IMR-90 (cell line): ENCODE measurements around the gene SLC7A6OS. TPM values are rescaled to one million over a fixed set of nuclear protein-coding genes. Genes with fewer than 3 reads are reported as not detected.

Source experiments
- ATAC-seq: fragments of 200-7000 bp; cut with Tn5 transposase; 2 replicates; pipeline ENCODE4 v1.9.1; 2020; ENCODE audit warnings: low read depth, mild to moderate bottlenecking, moderate library complexity
- BruUV-seq: library from RNA; stranded (reverse); fragments of 400-500 nt; replicated peaks from 2 replicates; lab custom pipeline; 2021; lab: Mats Ljungman, UMichigan
- CTCF ChIA-PET: fragments of 300-600 bp; formaldehyde crosslinking; extraction: SDS; loops from one replicate; lab custom pipeline; 2021; ENCODE audit warnings: antibody characterized with exemption; lab: Yijun Ruan, JAX
- POLR2A ChIA-PET: fragments of 300-600 bp; sonication (Branson Sonifier 250); formaldehyde crosslinking; loops from one replicate; lab custom pipeline; 2022; ENCODE audit warnings: antibody characterized with exemption; ENCODE audit not compliant: unreplicated experiment; lab: Charles Lee
- DNase-seq: peaks from one replicate; pipeline ENCODE4 v3.0.0; 2013
- H2AFZ ChIP-seq: replicated peaks from 2 replicates; pipeline ENCODE3; 2013; ENCODE audit warnings: low read length, mild to moderate bottlenecking; ENCODE audit not compliant: poor library complexity
- H2AK5ac ChIP-seq: 2 replicates; pipeline ENCODE4 v1.6.1; 2013; ENCODE audit warnings: low read depth, low read length, inconsistent platforms
- H2AK9ac ChIP-seq: replicated peaks from 2 replicates; pipeline ENCODE3; 2013; ENCODE audit warnings: mild to moderate bottlenecking, low read depth, low read length, moderate library complexity; ENCODE audit not compliant: poor library complexity
- H2BK120ac ChIP-seq: 2 replicates; pipeline ENCODE4 v1.6.1; 2013; ENCODE audit warnings: low read depth, low read length, inconsistent platforms
- H2BK15ac ChIP-seq: 3 replicates; pipeline ENCODE4 v1.6.1; 2013; ENCODE audit warnings: low read depth, low read length, inconsistent platforms
- H2BK20ac ChIP-seq: 2 replicates; pipeline ENCODE4 v1.6.1; 2013; ENCODE audit warnings: low read depth, mild to moderate bottlenecking, inconsistent platforms, low read length, moderate library complexity
- H2BK5ac ChIP-seq: 2 replicates; pipeline ENCODE4 v1.6.1; 2013; ENCODE audit warnings: mild to moderate bottlenecking, low read depth, low read length, inconsistent platforms; ENCODE audit not compliant: poor library complexity, severe bottlenecking
- H3K14ac ChIP-seq: replicated peaks from 2 replicates; pipeline ENCODE4 v1.6.1; 2013; ENCODE audit warnings: low read depth, low read length, inconsistent platforms
- H3K18ac ChIP-seq: 2 replicates; pipeline ENCODE4 v1.6.1; 2013; ENCODE audit warnings: low read depth, low read length, control low read depth
- H3K23ac ChIP-seq: 2 replicates; pipeline ENCODE4 v1.6.1; 2013; ENCODE audit warnings: low read depth, low read length, inconsistent platforms
- H3K27ac ChIP-seq: 2 replicates; pipeline ENCODE4 v1.5.1; 2013; ENCODE audit warnings: mild to moderate bottlenecking, control low read depth, low read length; ENCODE audit not compliant: insufficient read depth
- H3K27me3 ChIP-seq: 2 replicates; pipeline ENCODE4 v1.6.1; 2013; ENCODE audit warnings: low read length; ENCODE audit not compliant: control insufficient read depth, insufficient read depth
- H3K36me3 ChIP-seq: 2 replicates; pipeline ENCODE4 v1.6.1; 2013; ENCODE audit warnings: low read length, mixed read lengths; ENCODE audit not compliant: control insufficient read depth, insufficient read depth
- H3K4ac ChIP-seq: 2 replicates; pipeline ENCODE4 v1.6.1; 2013; ENCODE audit warnings: low read depth, low read length, inconsistent platforms
- H3K4me1 ChIP-seq: 2 replicates; pipeline ENCODE4 v1.6.1; 2013; ENCODE audit warnings: low read length, mixed read lengths; ENCODE audit not compliant: control insufficient read depth, insufficient read depth
- H3K4me2 ChIP-seq: 2 replicates; pipeline ENCODE4 v1.6.1; 2013; ENCODE audit warnings: low read depth, mild to moderate bottlenecking, control low read depth, low read length, moderate library complexity
- H3K4me3 ChIP-seq: 2 replicates; pipeline ENCODE4 v1.5.1; 2013; ENCODE audit warnings: low read depth, mild to moderate bottlenecking, control low read depth, low read length, moderate library complexity; ENCODE audit not compliant: insufficient read depth
- H3K56ac ChIP-seq: 2 replicates; pipeline ENCODE4 v1.6.1; 2013; ENCODE audit warnings: low read length, inconsistent platforms; ENCODE audit not compliant: insufficient read depth; ENCODE audit errors: extremely low read depth
- H3K79me1 ChIP-seq, 2 experiments: 2 replicates each; pipeline ENCODE4 v1.6.1; 2013; ENCODE audit warnings: low read length in 2 of 2, inconsistent platforms in 1 of 2, low read depth in 1 of 2
- H3K9ac ChIP-seq: 2 replicates; pipeline ENCODE4 v1.6.1; 2013; ENCODE audit warnings: low read depth, low read length, control low read depth
- H3K9me1 ChIP-seq: 2 replicates; pipeline ENCODE4 v1.6.1; 2013; ENCODE audit warnings: low read length, inconsistent platforms; ENCODE audit not compliant: insufficient read depth
- H3K9me3 ChIP-seq: 2 replicates; pipeline ENCODE4 v1.6.1; 2013; ENCODE audit warnings: low read length; ENCODE audit not compliant: control insufficient read depth, insufficient read depth
- H4K20me1 ChIP-seq: 2 replicates; pipeline ENCODE4 v1.6.1; 2013; ENCODE audit warnings: low read length, inconsistent platforms; ENCODE audit not compliant: insufficient read depth
- H4K5ac ChIP-seq: 2 replicates; pipeline ENCODE4 v1.6.1; 2013; ENCODE audit warnings: mild to moderate bottlenecking, low read depth, low read length, control low read depth
- H4K8ac ChIP-seq, 2 experiments: 2 replicates each; pipeline ENCODE4 v1.6.1; 2013; ENCODE audit warnings: low read depth in 2 of 2, low read length in 2 of 2, control low read depth in 1 of 2, inconsistent platforms in 1 of 2
- H4K91ac ChIP-seq: 2 replicates; pipeline ENCODE4 v1.6.1; 2013; ENCODE audit warnings: low read depth, low read length, inconsistent platforms; ENCODE audit not compliant: insufficient read depth
- BHLHE40 ChIP-seq: fragments of 150-350 bp; IDR thresholded peaks from 2 replicates; pipeline ENCODE4 v1.6.1; 2016; ENCODE audit warnings: mild to moderate bottlenecking, low read depth, low read length
- CEBPB ChIP-seq: IDR thresholded peaks from 2 replicates; pipeline ENCODE4 v1.6.1; 2012; ENCODE audit warnings: low read depth, low read length, improper control_type of control experiment
- CHD1 ChIP-seq: IDR thresholded peaks from 2 replicates; pipeline ENCODE4 v1.6.1; 2012; ENCODE audit warnings: low read depth, low read length, improper control_type of control experiment
- FOS ChIP-seq: fragments of 150-350 bp; IDR thresholded peaks from 2 replicates; pipeline ENCODE4 v1.6.1; 2016; ENCODE audit warnings: low read depth, low read length
- MAFK ChIP-seq: IDR thresholded peaks from 2 replicates; pipeline ENCODE4 v1.6.1; 2012; ENCODE audit warnings: low read depth, low read length, improper control_type of control experiment
- MXI1 ChIP-seq: IDR thresholded peaks from 2 replicates; pipeline ENCODE4 v1.6.1; 2012; ENCODE audit warnings: low read depth, mild to moderate bottlenecking, low read length, moderate library complexity, borderline replicate concordance
- NFE2L2 ChIP-seq: fragments of 150-350 bp; IDR thresholded peaks from 2 replicates; pipeline ENCODE4 v1.6.1; 2016; ENCODE audit warnings: low read depth, mild to moderate bottlenecking, low read length
- POLR2A ChIP-seq: IDR thresholded peaks from 2 replicates; pipeline ENCODE4 v1.6.1; 2012; ENCODE audit warnings: mild to moderate bottlenecking, low read depth, low read length
- RAD21 ChIP-seq: IDR thresholded peaks from 2 replicates; pipeline ENCODE4 v1.6.1; 2012; ENCODE audit warnings: low read length, improper control_type of control experiment
- RCOR1 ChIP-seq: IDR thresholded peaks from 2 replicates; pipeline ENCODE4 v1.6.1; 2012; ENCODE audit warnings: mild to moderate bottlenecking, low read length, improper control_type of control experiment; ENCODE audit not compliant: insufficient replicate concordance
- SMC3 ChIP-seq: fragments of 150-350 bp; IDR thresholded peaks from 2 replicates; pipeline ENCODE4 v1.6.1; 2016; ENCODE audit warnings: low read depth, mild to moderate bottlenecking, antibody characterized with exemption, low read length, moderate library complexity
- WGBS, 2 experiments: methylation state at CpG; one replicate each; pipeline versions ENCODE4 v1.1.5 to v1.1.7; 2013; ENCODE audit warnings: missing lambda C conversion rate in 2 of 2; ENCODE audit not compliant: insufficient read length in 1 of 2; ENCODE audit errors: extremely low coverage in 2 of 2; 5-methylcytosine and 5-hydroxymethylcytosine counted together
- dilution Hi-C: fragments of 300-500 bp; cut with HindIII; formaldehyde crosslinking; loops from one replicate; pipeline ENCODE4 v1.14.3; 2018; ENCODE audit warnings: low sequenced_read_pairs; ENCODE audit not compliant: unreplicated experiment
- in situ Hi-C: fragments of 300-500 bp; cut with MboI; formaldehyde crosslinking; loops from 3 replicates; pipeline ENCODE4 v1.14.3; 2019; ENCODE audit warnings: low sequenced_read_pairs, inconsistent platforms, mixed read lengths
- intact Hi-C: fragments of 100-400 bp; cut with micrococcal nuclease; formaldehyde crosslinking; loops from 2 replicates; pipeline ENCODE4 v1.10.0; 2022
- polyA plus RNA-seq, 3 experiments: library from polyadenylated mRNA; depleted of rRNA; stranded (reverse); fragments of >200 nt; gene quantifications; 2 replicates each; pipeline ENCODE4 v1.2.3, GENCODE V29; 2012; ENCODE audit warnings: low replicate concordance in 1 of 3
- total RNA-seq: library from RNA; depleted of rRNA; stranded (reverse); fragments of >200 nt; gene quantifications from 2 replicates; pipeline ENCODE4 v1.2.3, GENCODE V29; 2012
- TF ChIP-seq, protein P1 (sequence below): fragments of 150-350 bp; IDR thresholded peaks from 2 replicates; pipeline ENCODE4 v1.6.1; 2017; ENCODE audit warnings: mild to moderate bottlenecking, antibody characterized with exemption, low read length, low read depth
- TF ChIP-seq, protein P2 (sequence below): fragments of 150-350 bp; IDR thresholded peaks from 2 replicates; pipeline ENCODE4 v1.6.1; 2016; ENCODE audit warnings: low read depth, mild to moderate bottlenecking, low read length, moderate library complexity, borderline replicate concordance
- TF ChIP-seq, protein P3 (sequence below): conservative IDR thresholded peaks from 2 replicates; pipeline ENCODE4 v1.5.1; 2012; ENCODE audit warnings: mild to moderate bottlenecking, low read depth, low read length, improper control_type of control experiment

SLC7A6OS gene
- total and polyA plus RNA-seq, 2 of the 4 experiments (the other 2 are of a cell fraction): 6.8 to 8.4 TPM

DNA sequence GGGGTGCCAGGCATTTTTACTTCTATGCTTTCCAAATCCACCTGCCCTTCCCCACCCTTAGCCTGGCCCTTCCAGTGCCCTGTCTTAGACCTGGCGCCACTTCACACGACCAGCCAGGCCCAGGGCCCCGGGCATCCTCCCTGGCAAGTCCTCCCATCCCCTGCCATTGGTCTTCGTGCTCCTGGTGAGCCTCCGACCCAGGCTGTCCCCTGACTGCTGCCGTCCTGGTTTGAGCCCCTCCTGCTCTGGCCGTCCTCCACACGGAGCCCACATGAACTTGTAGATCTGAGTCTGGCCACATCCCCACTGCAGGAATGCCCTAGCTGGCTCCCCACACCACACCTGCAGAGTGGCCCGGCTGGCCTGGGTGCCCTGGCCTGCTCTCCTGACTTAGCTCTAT lies 44.1 kb upstream of the SLC7A6OS start:
- intact Hi-C loops (no loop called here), dilution Hi-C loops (no loop called here), in situ Hi-C loops (no loop called here)
- Histone ChIP-seq H2AK5ac (no peak overlapping the region), H3K27ac (no peak overlapping the region), H3K9me1 (no peaks in the 10 kb centered on the region), H3K4me1 (no peaks in the 10 kb centered on the region), H4K20me1 (no peaks in the 10 kb centered on the region; the same call in 1 of the 2 replicates), H2BK5ac (no peak overlapping the region), H3K23ac (no peak overlapping the region), H4K91ac (no peak overlapping the region), H3K56ac (no peak overlapping the region), H2BK15ac (no peak overlapping the region), H3K27me3 (no peaks in the 10 kb centered on the region), H3K4me2 (no peak overlapping the region), H3K4ac (no peak overlapping the region), H4K8ac (no peak overlapping the region), H3K9me3 (no peaks in the 10 kb centered on the region), H2BK20ac (no peak overlapping the region), H2AFZ (no peak overlapping the region), H3K9ac (no peak overlapping the region), H3K18ac (no peak overlapping the region), H3K79me1 (no peaks in the 10 kb centered on the region; a peak in 1 of 4 replicates), H2BK120ac (no peak overlapping the region), H3K4me3 (no peak overlapping the region), H2AK9ac (no peak overlapping the region), H4K5ac (no peak overlapping the region), H3K14ac (no peak overlapping the region), H3K36me3 (peaks cover 68% of the 10 kb centered on the region)
- WGBS, 2 experiments: 96% methylated on average over 5 of the region's 9 CpGs; no CpG with 5 or more reads in 1 of the 2 experiments
- ChIA-PET CTCF (no interaction called here), POLR2A (no interaction called here)
- no peak for ATAC-seq
- no TSS peak for BruUV-seq
- no peak for DNase-seq
- TF ChIP-seq CHD1: no peak
- no peak for TF ChIP-seq POLR2A
- TF ChIP-seq NFE2L2: no peak
- TF ChIP-seq MAFK: no peak
- TF ChIP-seq SMC3: no peak
- no peak for TF ChIP-seq BHLHE40
- TF ChIP-seq, protein P1, sequence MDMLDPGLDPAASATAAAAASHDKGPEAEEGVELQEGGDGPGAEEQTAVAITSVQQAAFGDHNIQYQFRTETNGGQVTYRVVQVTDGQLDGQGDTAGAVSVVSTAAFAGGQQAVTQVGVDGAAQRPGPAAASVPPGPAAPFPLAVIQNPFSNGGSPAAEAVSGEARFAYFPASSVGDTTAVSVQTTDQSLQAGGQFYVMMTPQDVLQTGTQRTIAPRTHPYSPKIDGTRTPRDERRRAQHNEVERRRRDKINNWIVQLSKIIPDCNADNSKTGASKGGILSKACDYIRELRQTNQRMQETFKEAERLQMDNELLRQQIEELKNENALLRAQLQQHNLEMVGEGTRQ: no peak
- TF ChIP-seq, protein P2, sequence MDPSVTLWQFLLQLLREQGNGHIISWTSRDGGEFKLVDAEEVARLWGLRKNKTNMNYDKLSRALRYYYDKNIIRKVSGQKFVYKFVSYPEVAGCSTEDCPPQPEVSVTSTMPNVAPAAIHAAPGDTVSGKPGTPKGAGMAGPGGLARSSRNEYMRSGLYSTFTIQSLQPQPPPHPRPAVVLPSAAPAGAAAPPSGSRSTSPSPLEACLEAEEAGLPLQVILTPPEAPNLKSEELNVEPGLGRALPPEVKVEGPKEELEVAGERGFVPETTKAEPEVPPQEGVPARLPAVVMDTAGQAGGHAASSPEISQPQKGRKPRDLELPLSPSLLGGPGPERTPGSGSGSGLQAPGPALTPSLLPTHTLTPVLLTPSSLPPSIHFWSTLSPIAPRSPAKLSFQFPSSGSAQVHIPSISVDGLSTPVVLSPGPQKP: no peak
- no peak for TF ChIP-seq CEBPB
- no peak for TF ChIP-seq RAD21
- TF ChIP-seq, protein P3, sequence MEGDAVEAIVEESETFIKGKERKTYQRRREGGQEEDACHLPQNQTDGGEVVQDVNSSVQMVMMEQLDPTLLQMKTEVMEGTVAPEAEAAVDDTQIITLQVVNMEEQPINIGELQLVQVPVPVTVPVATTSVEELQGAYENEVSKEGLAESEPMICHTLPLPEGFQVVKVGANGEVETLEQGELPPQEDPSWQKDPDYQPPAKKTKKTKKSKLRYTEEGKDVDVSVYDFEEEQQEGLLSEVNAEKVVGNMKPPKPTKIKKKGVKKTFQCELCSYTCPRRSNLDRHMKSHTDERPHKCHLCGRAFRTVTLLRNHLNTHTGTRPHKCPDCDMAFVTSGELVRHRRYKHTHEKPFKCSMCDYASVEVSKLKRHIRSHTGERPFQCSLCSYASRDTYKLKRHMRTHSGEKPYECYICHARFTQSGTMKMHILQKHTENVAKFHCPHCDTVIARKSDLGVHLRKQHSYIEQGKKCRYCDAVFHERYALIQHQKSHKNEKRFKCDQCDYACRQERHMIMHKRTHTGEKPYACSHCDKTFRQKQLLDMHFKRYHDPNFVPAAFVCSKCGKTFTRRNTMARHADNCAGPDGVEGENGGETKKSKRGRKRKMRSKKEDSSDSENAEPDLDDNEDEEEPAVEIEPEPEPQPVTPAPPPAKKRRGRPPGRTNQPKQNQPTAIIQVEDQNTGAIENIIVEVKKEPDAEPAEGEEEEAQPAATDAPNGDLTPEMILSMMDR: no peak
- TF ChIP-seq RCOR1: no peak
- TF ChIP-seq MXI1: no peak
- TF ChIP-seq FOS: no peak
